ENCODE results near the gene CADM2. TPM values are rescaled to one million over a fixed set of nuclear protein-coding genes. Genes with fewer than 3 reads are reported as not detected.
A peak's percentile ranks its signal among the peaks of the same experiment; 100 is the strongest.

Gene CADM2
- total RNA-seq, 1 experiment from 2014 or later = 0.47 TPM

DNA sequence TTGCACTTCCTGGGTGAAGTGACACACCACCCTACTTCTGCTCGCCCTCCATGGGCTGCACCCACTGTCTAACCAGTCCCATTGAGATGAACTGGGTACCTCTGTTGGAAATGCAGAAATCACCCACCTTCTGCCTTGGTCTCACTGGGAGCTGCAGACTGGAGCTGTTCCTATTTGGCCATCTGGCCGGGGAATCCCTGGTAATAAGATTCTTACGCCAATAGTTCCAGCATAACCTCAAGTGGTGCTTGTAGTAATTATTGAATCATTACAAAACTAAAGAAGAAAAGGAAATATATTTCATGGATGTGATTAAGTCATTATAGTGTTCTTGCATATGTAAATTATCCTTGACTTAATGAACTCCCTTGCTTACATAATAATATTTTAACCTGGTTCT lies 841.9 kb downstream of the CADM2 start:
- no peak overlapping the region for H3K9ac ChIP-seq (ENCODE audit: low read length)
- no peaks in the 10 kb centered on the region for H4K20me1 ChIP-seq (ENCODE audit: low read length)
- H3K9me3 ChIP-seq (ENCODE audit: low read length) = no peaks in the 10 kb centered on the region
- BruUV-seq (replicated peaks) = no TSS peak
- TF ChIP-seq EZH2phosphoT487 (IDR thresholded peaks at IDR 0.05; ENCODE audit: borderline replicate concordance, low read length) (no peak), EZH2 (IDR thresholded peaks at IDR 0.05; ENCODE audit: low read length, unreplicated experiment) (no peak)
- TF ChIP-seq, protein P1, sequence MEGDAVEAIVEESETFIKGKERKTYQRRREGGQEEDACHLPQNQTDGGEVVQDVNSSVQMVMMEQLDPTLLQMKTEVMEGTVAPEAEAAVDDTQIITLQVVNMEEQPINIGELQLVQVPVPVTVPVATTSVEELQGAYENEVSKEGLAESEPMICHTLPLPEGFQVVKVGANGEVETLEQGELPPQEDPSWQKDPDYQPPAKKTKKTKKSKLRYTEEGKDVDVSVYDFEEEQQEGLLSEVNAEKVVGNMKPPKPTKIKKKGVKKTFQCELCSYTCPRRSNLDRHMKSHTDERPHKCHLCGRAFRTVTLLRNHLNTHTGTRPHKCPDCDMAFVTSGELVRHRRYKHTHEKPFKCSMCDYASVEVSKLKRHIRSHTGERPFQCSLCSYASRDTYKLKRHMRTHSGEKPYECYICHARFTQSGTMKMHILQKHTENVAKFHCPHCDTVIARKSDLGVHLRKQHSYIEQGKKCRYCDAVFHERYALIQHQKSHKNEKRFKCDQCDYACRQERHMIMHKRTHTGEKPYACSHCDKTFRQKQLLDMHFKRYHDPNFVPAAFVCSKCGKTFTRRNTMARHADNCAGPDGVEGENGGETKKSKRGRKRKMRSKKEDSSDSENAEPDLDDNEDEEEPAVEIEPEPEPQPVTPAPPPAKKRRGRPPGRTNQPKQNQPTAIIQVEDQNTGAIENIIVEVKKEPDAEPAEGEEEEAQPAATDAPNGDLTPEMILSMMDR (conservative IDR thresholded peaks at IDR 0.05; ENCODE audit: low read depth, low read length) = no peak
- intact Hi-C loops (cut with micrococcal nuclease) = loop anchor here (5.0 to 10.0 kb wide), 3 partner anchors 138 to 826 kb away; no protein-coding TSS in a partner anchor
- no peak for DNase-seq
- no peaks in the 10 kb centered on the region for H3K27me3 ChIP-seq (ENCODE audit: low read length)
- no peaks in the 10 kb centered on the region for H3F3A ChIP-seq (ENCODE audit: low read length, unreplicated experiment)
- ChIA-PET POLR2A (ENCODE audit: unreplicated experiment) (no interaction called here), CTCF (no interaction called here)
- H3K4me3 ChIP-seq (ENCODE audit: low read length) = no peak overlapping the region
- no peaks in the 10 kb centered on the region; the same call in 1 of the 2 replicates for H3K4me1 ChIP-seq (ENCODE audit: insufficient read depth, low read length)
- H3K4me2 ChIP-seq (ENCODE audit: low read length) = no peak overlapping the region
- H3K36me3 ChIP-seq (ENCODE audit: low read depth, low read length) = no peaks in the 10 kb centered on the region
- H2AFZ ChIP-seq (ENCODE audit: low read length) = no peak overlapping the region
- no peaks in the 10 kb centered on the region for H3K79me2 ChIP-seq (ENCODE audit: low read length)
- no peaks in the 10 kb centered on the region for H3K9me2 ChIP-seq (replicated peaks; ENCODE audit: low read length)
- no peak for ATAC-seq
- no peak overlapping the region for H3K27ac ChIP-seq (ENCODE audit: low read length)

DNA sequence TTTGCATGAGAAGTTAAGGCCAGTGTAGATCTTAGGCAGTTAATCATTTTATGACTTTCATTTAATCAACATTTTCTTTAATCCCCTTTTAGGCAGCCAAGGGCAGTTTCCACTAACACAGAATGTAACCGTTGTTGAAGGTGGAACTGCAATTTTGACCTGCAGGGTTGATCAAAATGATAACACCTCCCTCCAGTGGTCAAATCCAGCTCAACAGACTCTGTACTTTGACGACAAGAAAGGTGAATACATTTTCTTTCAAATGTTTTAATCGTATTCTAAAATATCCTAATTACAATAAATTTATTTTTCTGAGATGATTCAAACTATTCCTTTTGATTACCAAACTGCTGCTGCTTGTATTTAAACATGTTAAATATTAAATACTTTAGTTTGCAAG lies 843.2 kb downstream of the CADM2 start:
- Histone ChIP-seq H3K4me1 (ENCODE audit: insufficient read depth, low read length) (no peaks in the 10 kb centered on the region; the same call in 1 of the 2 replicates), H3K27me3 (ENCODE audit: low read length) (no peaks in the 10 kb centered on the region), H3K27ac (ENCODE audit: low read length) (no peak overlapping the region), H3K79me2 (ENCODE audit: low read length) (no peaks in the 10 kb centered on the region), H3K9me2 (replicated peaks; ENCODE audit: low read length) (no peaks in the 10 kb centered on the region), H3K9ac (ENCODE audit: low read length) (no peak overlapping the region), H3F3A (ENCODE audit: low read length, unreplicated experiment) (no peaks in the 10 kb centered on the region), H3K4me2 (ENCODE audit: low read length) (peak overlapping the region; percentile 42), H3K4me3 (ENCODE audit: low read length) (no peak overlapping the region), H4K20me1 (ENCODE audit: low read length) (no peaks in the 10 kb centered on the region), H3K9me3 (ENCODE audit: low read length) (no peaks in the 10 kb centered on the region), H2AFZ (ENCODE audit: low read length) (peak overlapping the region; percentile 28), H3K36me3 (ENCODE audit: low read depth, low read length) (no peaks in the 10 kb centered on the region)
- BruUV-seq (replicated peaks) = no TSS peak
- intact Hi-C loops (cut with micrococcal nuclease) = loop anchor here (1.0 to 10.0 kb wide), 6 partner anchors 140 to 827 kb away; no protein-coding TSS in a partner anchor
- TF ChIP-seq, protein P1 (conservative IDR thresholded peaks at IDR 0.05; ENCODE audit: low read depth, low read length) = peak; percentile 91
- TF ChIP-seq EZH2 (IDR thresholded peaks at IDR 0.05; ENCODE audit: low read length, unreplicated experiment) = no peak
- peak; percentile 95 for ATAC-seq
- ChIA-PET CTCF (no interaction called here), POLR2A (ENCODE audit: unreplicated experiment) (no interaction called here)
- DNase-seq = peak; percentile 80

DNA sequence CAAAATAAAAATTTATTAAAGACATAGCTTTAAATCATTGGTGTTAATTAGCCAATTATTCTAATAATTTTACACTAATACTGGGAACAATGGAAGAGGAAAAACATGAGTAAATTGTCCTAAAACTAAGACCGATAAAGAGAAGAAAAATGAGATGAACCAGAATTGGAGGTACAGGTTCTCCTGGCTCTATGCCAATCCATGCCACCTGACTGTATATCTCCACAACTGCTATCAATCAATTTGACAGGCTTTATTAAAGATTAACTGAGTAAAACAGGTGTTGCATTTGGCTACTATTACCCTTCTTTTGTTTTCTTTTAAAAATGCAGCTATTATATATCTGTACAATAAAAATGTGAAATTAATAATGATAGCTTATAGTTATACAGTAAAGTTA lies 850.0 kb downstream of the CADM2 start:
- H3F3A ChIP-seq (ENCODE audit: low read length, unreplicated experiment) = no peaks in the 10 kb centered on the region
- no peaks in the 10 kb centered on the region for H3K9me2 ChIP-seq (replicated peaks; ENCODE audit: low read length)
- no peak overlapping the region for H3K4me3 ChIP-seq (ENCODE audit: low read length)
- H3K9me3 ChIP-seq (ENCODE audit: low read length) = no peaks in the 10 kb centered on the region
- no peak overlapping the region for H2AFZ ChIP-seq (ENCODE audit: low read length)
- H3K27ac ChIP-seq (ENCODE audit: low read length) = no peak overlapping the region
- ATAC-seq (no peak), DNase-seq (no peak)
- H3K4me1 ChIP-seq (ENCODE audit: insufficient read depth, low read length) = no peaks in the 10 kb centered on the region
- TF ChIP-seq EZH2 (IDR thresholded peaks at IDR 0.05; ENCODE audit: low read length, unreplicated experiment) = no peak
- no peak for TF ChIP-seq EZH2phosphoT487 (IDR thresholded peaks at IDR 0.05; ENCODE audit: borderline replicate concordance, low read length)
- TF ChIP-seq, protein P1 (conservative IDR thresholded peaks at IDR 0.05; ENCODE audit: low read depth, low read length) = no peak
- H3K36me3 ChIP-seq (ENCODE audit: low read depth, low read length) = no peaks in the 10 kb centered on the region
- POLR2A ChIA-PET (ENCODE audit: unreplicated experiment) = no interaction called here
- no peaks in the 10 kb centered on the region for H3K27me3 ChIP-seq (ENCODE audit: low read length)
- CTCF ChIA-PET = no interaction called here
- no peak overlapping the region for H3K9ac ChIP-seq (ENCODE audit: low read length)
- no TSS peak for BruUV-seq (replicated peaks)
- H4K20me1 ChIP-seq (ENCODE audit: low read length) = no peaks in the 10 kb centered on the region
- no peaks in the 10 kb centered on the region for H3K79me2 ChIP-seq (ENCODE audit: low read length)
- H3K4me2 ChIP-seq (ENCODE audit: low read length) = no peak overlapping the region
- intact Hi-C loops (cut with micrococcal nuclease) = loop anchor here (10.0 kb wide), 2 partner anchors 694 to 834 kb away; no protein-coding TSS in a partner anchor
